OCI-LY7 (cell line): ENCODE results near the gene SLCO2A1. TPM values are rescaled to one million over a fixed set of nuclear protein-coding genes. Genes with fewer than 3 reads are reported as not detected.

ENCODE experiments used
- BruUV-seq: library from RNA; stranded (reverse); fragments of 400-500 nt; replicated peaks from 2 replicates; lab custom pipeline; 2021; lab: Mats Ljungman, UMichigan
- CTCF ChIA-PET: fragments of 300-600 bp; sonication (Branson Sonifier 250); formaldehyde crosslinking; loops from one replicate; lab custom pipeline; 2022; ENCODE audit warnings: antibody characterized with exemption; ENCODE audit not compliant: unreplicated experiment; lab: Charles Lee
- POLR2A ChIA-PET: fragments of 300-600 bp; sonication (Branson Sonifier 250); formaldehyde crosslinking; loops from one replicate; lab custom pipeline; 2022; ENCODE audit warnings: antibody characterized with exemption; lab: Charles Lee
- DNase-seq: peaks from one replicate; pipeline ENCODE4 v3.0.0-alpha.2; 2015; ENCODE audit warnings: low spot score
- H2AFZ ChIP-seq: fragments of 200-600 bp; sonication (generic), shearing (Covaris generic); 2 replicates; pipeline ENCODE4 v1.6.1; 2014; ENCODE audit warnings: mild to moderate bottlenecking, antibody characterized with exemption, low read length, moderate library complexity
- H3K27ac ChIP-seq: fragments of 200-600 bp; sonication (generic); 2 replicates; pipeline ENCODE4 v1.5.1; 2014; ENCODE audit warnings: mixed run types, low read depth, mild to moderate bottlenecking, moderate library complexity, low read length, inconsistent platforms; ENCODE audit not compliant: poor library complexity, severe bottlenecking
- H3K36me3 ChIP-seq: fragments of 200-600 bp; sonication (generic); 2 replicates; pipeline ENCODE4 v1.6.1; 2014; ENCODE audit warnings: mild to moderate bottlenecking, antibody characterized with exemption, low read length, moderate library complexity, mixed read lengths; ENCODE audit not compliant: insufficient read depth
- H3K4me1 ChIP-seq: fragments of 200-600 bp; sonication (generic); 2 replicates; pipeline ENCODE4 v1.5.1; 2014; ENCODE audit warnings: mild to moderate bottlenecking, low read length; ENCODE audit not compliant: insufficient read depth, poor library complexity, severe bottlenecking
- H3K4me2 ChIP-seq: fragments of 200-600 bp; sonication (generic); 2 replicates; pipeline ENCODE4 v1.6.1; 2014; ENCODE audit warnings: mild to moderate bottlenecking, low read length
- H3K4me3 ChIP-seq: fragments of 200-600 bp; sonication (generic); 2 replicates; pipeline ENCODE4 v1.5.1; 2014; ENCODE audit warnings: mild to moderate bottlenecking, low read depth, low read length; ENCODE audit not compliant: poor library complexity, severe bottlenecking
- H3K79me2 ChIP-seq: fragments of 200-600 bp; sonication (generic); 2 replicates; pipeline ENCODE4 v1.6.1; 2016; ENCODE audit warnings: low read depth, mild to moderate bottlenecking, low read length, moderate library complexity, mixed read lengths; ENCODE audit not compliant: insufficient read depth
- H3K9me2 ChIP-seq: fragments of 200-600 bp; sonication (generic); 2 replicates; pipeline ENCODE4 v1.6.1; 2016; ENCODE audit warnings: mild to moderate bottlenecking, low read length, mixed read lengths; ENCODE audit not compliant: insufficient read depth
- H3K9me3 ChIP-seq: fragments of 200-600 bp; sonication (generic); 2 replicates; pipeline ENCODE4 v1.6.1; 2014; ENCODE audit warnings: mild to moderate bottlenecking, mixed run types, low read length, mixed read lengths
- H4K20me1 ChIP-seq: fragments of 200-600 bp; sonication (generic); 2 replicates; pipeline ENCODE4 v1.6.1; 2014; ENCODE audit warnings: mild to moderate bottlenecking, antibody characterized with exemption, low read length, moderate library complexity, mixed read lengths; ENCODE audit not compliant: insufficient read depth
- CTCF ChIP-seq: fragments of 200-600 bp; sonication (generic); conservative IDR thresholded peaks from 2 replicates; pipeline ENCODE4 v1.5.1; 2014; ENCODE audit warnings: mild to moderate bottlenecking, antibody characterized with exemption, low read length, moderate library complexity, mixed read lengths
- EZH2phosphoT487 ChIP-seq: fragments of 200-600 bp; sonication (generic); IDR thresholded peaks from 2 replicates; pipeline ENCODE4 v1.6.1; 2018; ENCODE audit warnings: low read depth, borderline replicate concordance, mild to moderate bottlenecking, mixed run types, antibody characterized with exemption, low read length, moderate library complexity, mixed read lengths
- intact Hi-C: fragments of 100-400 bp; cut with micrococcal nuclease; formaldehyde crosslinking; loops from one replicate; pipeline ENCODE4 v1.10.0; 2022; ENCODE audit not compliant: unreplicated experiment
- total RNA-seq, 2 experiments: library from RNA; depleted of rRNA in 1 of 2; stranded (reverse); fragments of >200 nt in 1 of 2; shearing (Covaris generic) in 1 of 2; gene quantifications; 2 replicates each; pipeline ENCODE4 v1.2.3, GENCODE V29; 2014 to 2022

The SLCO2A1 gene
- total RNA-seq, 2 experiments from 2014 or later, result not detected

GRCh38 chr3:134029256-134029733, 430 bp downstream of the SLCO2A1 start:
- POLR2A ChIA-PET, result no interaction called here
- intact Hi-C loops, result no loop called here

GRCh38 chr3:134028486-134029255, 1.1 kb downstream of the SLCO2A1 start:
- no peaks in the 10 kb centered on the region for H4K20me1 ChIP-seq
- H3K4me2 ChIP-seq, result no peak overlapping the region
- intact Hi-C loops, result no loop called here
- no peak for TF ChIP-seq EZH2phosphoT487
- no peak for TF ChIP-seq CTCF
- H3K79me2 ChIP-seq, result no peaks in the 10 kb centered on the region
- CTCF ChIA-PET, result no interaction called here
- BruUV-seq, result no TSS peak
- no peak overlapping the region for H3K4me3 ChIP-seq
- no peak for DNase-seq
- no peak overlapping the region for H2AFZ ChIP-seq
- no peaks in the 10 kb centered on the region for H3K9me3 ChIP-seq
- no peak overlapping the region for H3K27ac ChIP-seq
- H3K4me1 ChIP-seq, result no peaks in the 10 kb centered on the region
- H3K9me2 ChIP-seq, result no peaks in the 10 kb centered on the region
- H3K36me3 ChIP-seq, result no peaks in the 10 kb centered on the region
- POLR2A ChIA-PET, result no interaction called here

More at GRCh38 chr3:134029256-134029733, 430 bp downstream of the SLCO2A1 start:
- H3K79me2 ChIP-seq, result no peaks in the 10 kb centered on the region
- H3K9me2 ChIP-seq, result no peaks in the 10 kb centered on the region
- H3K27ac ChIP-seq, result no peak overlapping the region
- DNase-seq, result no peak
- TF ChIP-seq EZH2phosphoT487 (no peak), CTCF (no peak)
- no peaks in the 10 kb centered on the region for H3K4me1 ChIP-seq
- CTCF ChIA-PET, result no interaction called here
- BruUV-seq, result no TSS peak
- H3K36me3 ChIP-seq, result no peaks in the 10 kb centered on the region
- H3K4me2 ChIP-seq, result no peak overlapping the region
- no peak overlapping the region for H3K4me3 ChIP-seq
- H4K20me1 ChIP-seq, result no peaks in the 10 kb centered on the region
- no peaks in the 10 kb centered on the region for H3K9me3 ChIP-seq
- no peak overlapping the region for H2AFZ ChIP-seq

GRCh38 chr3:134027631-134028030, 2.1 kb downstream of the SLCO2A1 start:
- POLR2A ChIA-PET, result interaction anchor here (0.5 kb wide), 1 partner anchor 27 kb away, joined by 3 read pairs; no protein-coding TSS in a partner anchor
- Histone ChIP-seq H3K27ac (no peak overlapping the region), H3K4me3 (no peak overlapping the region), H4K20me1 (no peaks in the 10 kb centered on the region), H3K79me2 (no peaks in the 10 kb centered on the region), H3K4me2 (no peak overlapping the region), H3K9me3 (no peaks in the 10 kb centered on the region), H3K36me3 (no peaks in the 10 kb centered on the region), H2AFZ (no peak overlapping the region), H3K9me2 (no peaks in the 10 kb centered on the region), H3K4me1 (no peaks in the 10 kb centered on the region)
- CTCF ChIA-PET, result interaction anchor here (0.6 kb wide), 1 partner anchor 9 kb away, joined by 3 read pairs; no protein-coding TSS in a partner anchor
- TF ChIP-seq EZH2phosphoT487 (no peak), CTCF (no peak)
- DNase-seq, result no peak
- intact Hi-C loops, result no loop called here
- BruUV-seq, result no TSS peak
